B cell (primary cell): Measurements from ENCODE around the gene C19orf12. TPM values are rescaled to one million over a fixed set of nuclear protein-coding genes. Genes with fewer than 3 reads are reported as not detected.

ENCODE experiments used
- ATAC-seq: fragments of 200-7000 bp; cut with Tn5 transposase; one replicate; pipeline ENCODE4 v1.10.0; 2021; ENCODE audit warnings: low read depth, mild to moderate bottlenecking, moderate number of reproducible peaks, moderate library complexity
- CTCF ChIA-PET: fragments of 350-600 bp; sonication (Branson Sonifier 250); formaldehyde crosslinking; loops from one replicate; lab custom pipeline; 2021; ENCODE audit warnings: antibody characterized with exemption, inconsistent platforms; lab: Charles Lee
- POLR2A ChIA-PET: fragments of 350-600 bp; sonication (Branson Sonifier 250); formaldehyde crosslinking; loops from one replicate; lab custom pipeline; 2021; ENCODE audit warnings: antibody characterized with exemption; lab: Charles Lee
- DNase-seq: peaks from one replicate; pipeline ENCODE4 v3.0.0; 2013
- H2AFZ ChIP-seq: 2 replicates; pipeline ENCODE4 v1.6.1; 2012; ENCODE audit warnings: mild to moderate bottlenecking, low read depth, low read length; ENCODE audit not compliant: insufficient read depth, poor library complexity, severe bottlenecking
- H3K27ac ChIP-seq, 2 donors: 1 replicate in 1 of 2; 2 replicates in 1 of 2; pipeline ENCODE4 v1.5.1; 2012 to 2013; ENCODE audit warnings: low read length in 2 of 2, mild to moderate bottlenecking in 2 of 2, moderate library complexity in 1 of 2
- H3K27me3 ChIP-seq, 4 experiments: fragments of 200-600 bp in 1 of 4; sonication (generic) in 1 of 4; replicated peaks in 1 of 4; 1 replicate in 2 of 4; 2 replicates in 2 of 4; pipeline versions ENCODE4 v1.6.1 to v1.7.0; 2013 to 2016; ENCODE audit warnings: low read length in 3 of 4, mild to moderate bottlenecking in 2 of 4, mixed read lengths in 1 of 4, moderate library complexity in 1 of 4; ENCODE audit not compliant: insufficient read depth in 4 of 4, control insufficient read depth in 3 of 4; ENCODE audit errors: control extremely low read depth in 1 of 4
- H3K36me3 ChIP-seq, 2 experiments: replicated peaks in 1 of 2; 1 replicate in 1 of 2; 2 replicates in 1 of 2; pipeline versions ENCODE4 v1.6.1 to v1.7.1; 2013; ENCODE audit warnings: low read length in 1 of 2; ENCODE audit not compliant: insufficient read depth in 2 of 2, control insufficient read depth in 1 of 2; ENCODE audit errors: control extremely low read depth in 1 of 2, extremely low read depth in 1 of 2
- H3K4me1 ChIP-seq, 2 donors: fragments of 200-600 bp in 1 of 2; sonication (generic) in 1 of 2; 1 replicate in 1 of 2; 2 replicates in 1 of 2; pipeline versions ENCODE4 v1.5.1 to v1.6.1; 2013 to 2017; ENCODE audit warnings: low read length in 2 of 2; ENCODE audit not compliant: control insufficient read depth in 2 of 2, insufficient read depth in 2 of 2
- H3K4me2 ChIP-seq: replicated peaks from 2 replicates; pipeline ENCODE3; 2012; ENCODE audit warnings: mild to moderate bottlenecking, low read depth, low read length; ENCODE audit not compliant: poor library complexity, severe bottlenecking
- H3K4me3 ChIP-seq, 5 experiments: fragments of 200-600 bp in 1 of 5; sonication (generic) in 1 of 5; 1 replicate in 3 of 5; 2 replicates in 2 of 5; pipeline versions ENCODE4 v1.5.1 to v1.7.0; 2011 to 2016; ENCODE audit warnings: low read length in 4 of 5, mild to moderate bottlenecking in 4 of 5, low read depth in 2 of 5, control low read depth in 1 of 5, moderate library complexity in 1 of 5; ENCODE audit not compliant: insufficient read depth in 1 of 5; ENCODE audit errors: control extremely low read depth in 1 of 5, extremely low read depth in 1 of 5
- H3K79me2 ChIP-seq: fragments of 200-600 bp; sonication (generic); one replicate; pipeline ENCODE4 v1.6.0; 2016; ENCODE audit warnings: low read length; ENCODE audit not compliant: control insufficient read depth, insufficient read depth
- H3K9ac ChIP-seq: fragments of 200-600 bp; sonication (generic); 2 replicates; pipeline ENCODE4 v1.6.1; 2017; ENCODE audit warnings: mild to moderate bottlenecking, low read length, moderate library complexity
- H3K9me3 ChIP-seq, 3 donors: one replicate each; pipeline versions ENCODE4 v1.6.1 to v1.7.1; 2013; ENCODE audit warnings: low read length in 2 of 3; ENCODE audit not compliant: control insufficient read depth in 2 of 3, insufficient read depth in 1 of 3; ENCODE audit errors: control extremely low read depth in 1 of 3
- H4K20me1 ChIP-seq: 2 replicates; pipeline ENCODE4 v1.6.0; 2012; ENCODE audit warnings: mild to moderate bottlenecking, low read length; ENCODE audit not compliant: insufficient read depth, control insufficient read depth, poor library complexity, severe bottlenecking
- H3K27ac Mint-ChIP-seq: one replicate; pipeline ENCODE4 v1.8.0; 2021; ENCODE audit warnings: mixed read lengths
- H3K27me3 Mint-ChIP-seq: one replicate; pipeline ENCODE4 v1.8.0; 2021; ENCODE audit warnings: mixed read lengths
- H3K4me1 Mint-ChIP-seq: one replicate; pipeline ENCODE4 v1.8.0; 2021; ENCODE audit warnings: mixed read lengths
- H3K4me3 Mint-ChIP-seq: one replicate; pipeline ENCODE4 v1.8.0; 2021; ENCODE audit warnings: mixed read lengths
- H3K9me3 Mint-ChIP-seq: one replicate; pipeline ENCODE4 v1.8.0; 2022; ENCODE audit warnings: mixed read lengths; ENCODE audit not compliant: insufficient read depth
- CTCF ChIP-seq: fragments of 200-600 bp; IDR thresholded peaks from one replicate; pipeline ENCODE4 v1.8.0; 2022; ENCODE audit warnings: antibody characterized with exemption, mild to moderate bottlenecking
- EZH2 ChIP-seq: IDR thresholded peaks from 2 replicates; pipeline ENCODE4 v1.6.1; 2012; ENCODE audit warnings: borderline replicate concordance, low read depth, mild to moderate bottlenecking, moderate library complexity, low read length; ENCODE audit not compliant: insufficient read depth, poor library complexity, severe bottlenecking
- WGBS: methylation state at CpG from one replicate; pipeline ENCODE4 v1.1.5; 2013; ENCODE audit warnings: missing lambda C conversion rate; ENCODE audit not compliant: insufficient coverage; 5-methylcytosine and 5-hydroxymethylcytosine counted together
- intact Hi-C: fragments of 100-400 bp; cut with micrococcal nuclease; formaldehyde crosslinking; loops from one replicate; pipeline ENCODE4 v1.10.0; 2022
- polyA plus RNA-seq: library from polyadenylated mRNA; depleted of rRNA; stranded (reverse); fragments of >200 nt; gene quantifications from 2 replicates; pipeline ENCODE4 v1.2.3, GENCODE V29; 2012
- total RNA-seq, 2 donors: library from RNA; stranded (reverse); fragments of 120-200 nt in 1 of 2; gene quantifications; 1 replicate in 1 of 2; 2 replicates in 1 of 2; pipeline versions ENCODE4 v1.2.3 to v1.2.4, GENCODE V29; 2013 to 2022

Gene C19orf12
- total and polyA plus RNA-seq, 2 donors (not counting 1 experiment from before 2014, with no cell fraction given) = 12.6 to 29.4 TPM

- ChIA-PET CTCF (interaction anchor here (0.6 to 10.1 kb wide), 4 partner anchors 27 to 941 kb away, joined by 3 to 116 read pairs (median 10); partner anchors contain the start of gene POP4), POLR2A (interaction anchor here (1.5 kb wide), 1 partner anchor 61 kb away, joined by 12 read pairs; the partner anchor contains the start of gene POP4)
- Histone ChIP-seq H3K9me3 (peaks cover 0 to 5% (median 0%) of the 10 kb centered on the region in 3 donors), H4K20me1 (no peaks in the 10 kb centered on the region), H3K4me1 (peaks cover 43 to 54% of the 10 kb centered on the region in 2 donors), H3K9ac (peak overlapping the region; percentile 42), H3K4me2 (peak overlapping the region; percentile 100), H2AFZ (peak overlapping the region; percentile 39), H3K4me3 (peak overlapping the region in 4 of 5 experiments; percentile 2 to 77 (median 38)), H3K27me3 (no peaks in the 10 kb centered on the region), H3K79me2 (peaks cover 58% of the 10 kb centered on the region), H3K36me3 (no peaks in the 10 kb centered on the region), H3K27ac (peak overlapping the region; percentile 2 to 57)
- Mint-ChIP-seq H3K4me3 (peak overlapping the region; percentile 75), H3K27me3 (no peaks in the 10 kb centered on the region), H3K27ac (peak overlapping the region; percentile 54), H3K9me3 (no peaks in the 10 kb centered on the region), H3K4me1 (peaks cover 42% of the 10 kb centered on the region)
- intact Hi-C loops = loop anchor here (10.0 kb wide), 1 partner anchor 148 kb away; the partner anchor contains the start of gene CCNE1
- WGBS = 62% methylated on average over 17 of the region's 20 CpGs
- DNase-seq = no peak
- TF ChIP-seq EZH2 = no peak
- no peak for TF ChIP-seq CTCF
- no peak for ATAC-seq
Measured at GRCh38 chr19:29666578-29667386, 48.3 kb downstream of the C19orf12 start.
